Germinal center (tissue), 1 donor: Measurements from ENCODE around the gene TRIM54.
"Not testable (repeated sequence)": the region's sequence is repeated elsewhere in the genome, so short reads cannot be mapped to it uniquely, and the experiment has no call there.

Experiments
- DNase-seq: peaks from one replicate; pipeline ENCODE4 v3.0.0; 2012; ENCODE audit warnings: mixed read lengths, low spot score

The TRIM54 gene

DNA sequence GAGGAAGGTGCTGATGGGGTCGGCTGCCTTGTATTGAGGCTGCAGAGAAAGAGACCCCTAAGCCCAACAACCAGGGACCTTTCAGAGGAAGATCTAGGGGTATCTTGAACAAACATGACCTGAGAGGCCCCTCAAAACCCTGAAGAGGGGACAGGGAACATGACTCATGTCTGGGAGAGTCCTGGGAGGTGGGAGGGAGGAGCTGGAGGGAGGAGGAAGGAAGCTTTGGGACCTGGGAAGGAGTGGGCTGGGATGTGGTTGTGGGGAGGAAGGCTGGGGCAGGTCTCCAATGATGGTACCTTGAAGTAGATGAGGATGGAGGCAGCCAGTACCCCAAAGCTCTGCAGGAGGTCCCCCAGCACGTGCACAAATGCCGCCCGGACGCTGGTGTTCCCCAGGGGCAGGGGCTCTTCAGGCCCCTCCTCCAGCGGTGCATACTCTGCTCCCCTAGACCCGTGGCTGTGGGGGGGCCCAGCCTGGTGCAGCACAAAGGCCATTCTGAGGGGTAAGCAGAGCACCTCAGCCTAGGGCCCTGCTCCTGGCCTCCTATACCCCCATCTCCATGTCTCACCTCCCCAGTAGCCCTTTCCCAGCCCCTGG is 25.3 kb upstream of the TRIM54 start:
- DNase-seq = no peak

DNA sequence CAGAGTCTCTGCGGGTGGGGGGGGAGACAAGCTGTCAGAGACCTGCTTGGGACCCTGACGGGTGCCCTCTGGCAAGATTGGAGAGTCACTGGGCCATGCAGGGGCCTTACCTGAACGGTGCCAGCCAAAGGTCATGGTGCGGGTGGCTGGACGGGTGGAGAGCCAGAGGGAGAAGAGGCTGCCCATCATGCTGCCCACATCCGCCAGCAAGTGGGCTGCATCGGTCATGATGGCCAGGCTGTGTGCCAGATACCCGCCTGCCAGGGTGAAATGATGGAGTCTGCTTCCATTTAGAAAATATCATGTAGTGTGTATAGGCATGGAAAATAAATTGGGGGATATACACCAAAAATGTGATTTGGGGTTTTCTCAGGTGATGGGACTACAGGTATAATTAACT is 24.2 kb upstream of the TRIM54 start:
- DNase-seq = no peak

DNA sequence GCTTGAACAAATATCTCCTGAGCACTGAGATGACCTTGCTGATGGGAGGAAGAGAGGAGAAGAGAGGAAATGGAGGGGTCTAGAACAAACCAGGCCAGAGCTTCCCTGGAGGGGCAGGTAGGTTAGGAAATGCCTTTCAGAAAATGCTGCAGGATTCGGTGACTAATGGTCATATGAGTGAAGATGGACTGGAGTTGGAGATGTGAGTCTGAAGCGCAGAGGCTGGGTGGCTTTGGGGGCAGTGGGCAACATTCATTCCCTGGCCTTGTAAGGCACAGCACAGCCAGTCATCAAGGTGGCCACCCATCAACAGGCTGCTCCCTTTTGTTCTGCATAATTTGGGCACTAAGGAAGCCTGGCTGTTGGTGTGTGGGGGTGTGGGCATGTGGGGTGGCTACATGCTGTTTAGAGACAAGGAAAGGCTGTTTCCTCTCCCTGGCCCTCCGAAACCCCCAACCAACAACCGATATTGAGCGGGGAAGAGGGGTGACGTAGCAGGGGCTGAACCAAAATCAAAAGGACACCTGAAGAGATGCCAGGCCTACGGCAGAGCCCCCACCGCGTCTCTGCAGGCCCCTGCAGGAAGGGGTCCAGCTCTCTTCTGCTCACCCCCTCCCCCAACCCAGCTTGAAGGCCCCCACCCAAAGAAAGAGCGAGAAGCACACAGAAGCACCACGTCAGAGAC is 20.8 kb upstream of the TRIM54 start:
- DNase-seq = no peak

DNA sequence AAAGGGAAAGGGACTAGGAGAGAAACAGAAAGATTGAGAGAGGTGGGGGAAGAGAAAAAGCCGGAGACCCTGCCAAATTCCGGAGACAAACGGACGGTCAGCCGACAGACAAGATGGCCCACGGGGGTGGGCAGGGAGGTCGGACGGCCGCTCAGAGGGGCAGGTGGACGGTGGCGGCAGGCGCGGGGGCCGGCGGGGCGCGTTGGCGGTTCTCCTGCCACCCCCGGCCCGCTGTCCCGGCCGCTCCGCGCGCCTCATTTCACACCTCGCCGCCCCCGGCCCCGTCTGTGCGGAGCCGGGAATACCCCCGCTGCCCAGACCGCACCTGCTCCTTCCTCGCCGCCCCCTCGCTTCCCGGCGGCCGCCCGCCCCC is 20.3 kb upstream of the TRIM54 start:
- DNase-seq = no peak

GRCh38 chr2:27262379-27263286 is 19.6 kb upstream of the TRIM54 start, which contains the start of gene SLC30A3:
SLC30A3 (minus strand) TSS chr2:27263047; CDS start chr2:27262906, 141 bp downstream.
- DNase-seq = peak; percentile 93

GRCh38 chr2:27263287-27264252 is 18.7 kb upstream of the TRIM54 start:
- DNase-seq = peak; percentile 28

DNA sequence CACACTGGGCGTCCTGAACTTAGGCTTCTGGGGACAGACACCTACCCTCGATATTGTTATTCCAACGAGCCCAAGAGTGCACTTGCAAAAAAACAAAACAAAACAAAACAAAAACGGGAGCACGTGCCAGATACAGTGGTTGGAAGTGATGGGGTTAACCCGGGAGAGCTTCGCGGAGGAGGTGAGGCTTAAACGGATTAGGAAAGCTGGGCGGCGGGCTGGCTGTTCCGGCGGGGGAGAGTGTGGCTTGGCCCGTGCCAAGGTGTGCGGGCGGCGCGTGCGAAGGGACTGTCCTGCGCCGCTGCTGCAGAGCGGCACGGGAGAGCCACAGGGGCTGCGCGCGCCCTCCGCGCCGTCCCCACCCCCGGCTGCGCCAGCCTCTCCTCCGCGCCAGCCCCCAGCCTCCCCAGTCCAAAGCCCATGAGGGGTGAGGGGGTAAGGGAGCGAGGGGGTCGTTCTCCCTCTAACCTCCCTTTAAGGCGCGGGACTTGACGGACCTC is 17.9 kb upstream of the TRIM54 start:
- DNase-seq = peak; percentile 44

DNA sequence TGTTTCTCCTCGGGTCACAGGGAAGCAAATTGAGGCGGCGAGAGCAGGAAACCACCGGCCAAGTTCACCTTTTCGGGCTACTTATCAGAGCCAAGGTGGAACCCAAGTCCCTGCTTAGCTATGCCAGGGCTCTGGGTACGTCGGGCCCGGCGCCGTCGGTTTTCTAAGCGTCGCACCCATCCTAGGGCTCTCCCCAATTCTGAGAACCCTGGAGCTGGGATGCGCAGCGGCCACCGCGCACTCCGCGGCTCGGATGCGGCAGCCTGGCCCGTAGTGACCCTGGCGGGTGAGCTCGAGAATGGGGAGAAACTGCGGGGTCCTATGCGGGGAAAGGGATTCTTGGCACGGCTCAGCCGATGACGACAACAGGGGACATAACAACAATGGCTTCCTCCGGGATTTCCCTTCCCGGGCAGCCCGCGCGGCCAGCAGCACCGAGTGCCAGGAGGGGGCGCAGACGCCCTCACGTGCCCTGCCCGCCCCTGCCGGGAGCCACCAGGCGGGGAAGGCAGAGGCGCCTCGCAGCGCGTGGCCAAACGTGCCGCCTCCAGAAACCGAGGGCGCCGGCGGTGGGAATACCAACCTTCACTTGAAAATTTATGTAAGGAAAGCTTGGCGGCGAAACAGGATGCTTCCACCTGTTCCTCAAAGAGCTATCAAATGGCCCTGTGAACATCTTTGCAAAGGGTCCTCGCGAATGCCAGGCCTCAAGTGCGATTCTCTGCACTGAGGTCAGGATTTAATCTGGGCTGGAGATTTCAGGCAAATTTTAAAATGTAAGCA is 17.3 kb upstream of the TRIM54 start:
- DNase-seq = peak; percentile 84

GRCh38 chr2:27265536-27265870 is 16.7 kb upstream of the TRIM54 start:
- no peak for DNase-seq

GRCh38 chr2:27268296-27268695 is 13.9 kb upstream of the TRIM54 start:
- not testable (repeated sequence) for DNase-seq

GRCh38 chr2:27270131-27270530 is 12.1 kb upstream of the TRIM54 start:
- no peak for DNase-seq

GRCh38 chr2:27270670-27271069 is 11.6 kb upstream of the TRIM54 start:
- no peak for DNase-seq

DNA sequence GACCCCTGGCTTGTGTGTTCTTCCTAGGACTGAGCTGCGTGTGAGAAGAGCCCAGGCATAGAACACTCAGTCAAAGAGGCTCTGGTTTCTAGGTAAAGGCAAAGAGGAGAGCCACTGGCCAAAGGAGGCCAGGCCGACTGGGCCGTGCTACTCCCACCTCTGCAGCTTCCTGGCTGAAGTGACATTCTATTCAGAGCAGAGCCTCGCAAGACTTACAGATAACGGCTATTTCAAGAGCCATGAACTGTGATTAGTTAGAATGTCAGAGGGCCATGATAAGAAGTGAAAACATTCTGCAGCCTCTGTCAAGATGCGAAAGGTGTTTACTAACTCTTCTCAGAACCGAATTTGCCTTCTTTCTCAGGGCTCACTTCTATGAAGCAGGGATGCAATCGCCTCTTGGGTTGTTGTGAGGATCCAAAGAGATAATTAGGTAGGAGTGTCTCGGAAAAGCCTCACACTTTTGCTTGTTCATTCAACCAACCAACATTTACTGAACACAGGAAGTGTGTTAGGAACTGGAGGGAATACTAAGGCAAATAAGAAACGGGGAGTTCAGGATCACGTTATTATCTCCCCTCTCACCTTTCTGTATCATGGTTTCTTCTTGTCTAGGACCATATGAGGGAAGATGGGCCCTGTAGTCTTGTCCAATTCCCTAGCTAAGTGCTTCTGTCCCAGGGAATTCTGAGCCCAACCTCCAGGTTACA is 10.4 kb upstream of the TRIM54 start:
- DNase-seq = no peak

- DNase-seq = not testable (repeated sequence)
Observed at GRCh38 chr2:27272537-27273522, 9.4 kb upstream of the TRIM54 start.

DNA sequence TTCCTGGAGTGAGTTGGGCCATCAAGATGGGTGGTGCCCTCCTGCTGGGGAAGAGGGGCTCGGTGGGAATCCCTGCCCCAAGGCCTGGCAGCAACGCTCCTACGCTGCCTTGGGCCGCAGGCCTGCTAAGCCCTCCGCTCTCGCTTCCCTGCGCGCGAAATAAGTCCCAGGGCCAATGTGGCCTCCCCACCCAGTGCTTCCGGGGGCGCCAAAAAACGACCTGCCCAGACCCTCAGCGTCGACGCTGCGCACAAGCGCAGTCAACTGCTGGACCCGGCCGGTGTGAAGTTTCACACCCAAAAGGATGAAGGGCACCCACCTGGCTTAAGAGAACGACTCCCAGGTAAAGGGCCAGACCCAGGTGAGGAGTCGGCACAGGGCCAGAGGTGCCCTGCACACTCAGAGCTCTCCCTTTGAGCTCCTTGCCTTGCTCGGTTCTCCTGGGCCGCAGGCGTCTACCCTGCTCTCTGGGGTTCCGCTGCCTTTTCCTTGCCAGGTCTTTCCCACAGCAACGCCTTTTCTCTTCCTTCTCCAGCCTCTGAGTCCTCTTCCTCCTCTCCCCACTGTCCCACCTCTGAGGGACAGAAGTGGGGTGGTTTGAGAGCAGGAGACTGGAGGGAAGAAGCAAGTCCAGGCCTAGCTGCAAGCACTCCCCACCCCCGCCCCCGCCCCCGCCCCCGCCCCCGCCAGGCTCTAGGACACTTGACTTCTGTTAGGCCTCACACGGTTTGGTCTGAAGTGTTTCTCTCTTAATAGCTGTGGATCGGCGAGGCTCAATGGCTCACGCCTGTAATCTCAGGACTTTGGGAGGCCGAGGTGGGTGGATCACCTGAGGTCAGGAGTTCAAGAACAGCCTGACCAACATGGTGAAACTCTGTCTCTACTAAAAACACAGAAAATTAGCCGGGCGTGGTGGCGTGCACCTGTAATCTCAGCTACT is 6.7 kb upstream of the TRIM54 start, which contains the start of gene DNAJC5G:
DNAJC5G (plus strand) TSS at position 223 of the 940 bp plus-strand sequence. CDS start 1,296 bp downstream, outside the sequence.
- DNase-seq = no peak

DNA sequence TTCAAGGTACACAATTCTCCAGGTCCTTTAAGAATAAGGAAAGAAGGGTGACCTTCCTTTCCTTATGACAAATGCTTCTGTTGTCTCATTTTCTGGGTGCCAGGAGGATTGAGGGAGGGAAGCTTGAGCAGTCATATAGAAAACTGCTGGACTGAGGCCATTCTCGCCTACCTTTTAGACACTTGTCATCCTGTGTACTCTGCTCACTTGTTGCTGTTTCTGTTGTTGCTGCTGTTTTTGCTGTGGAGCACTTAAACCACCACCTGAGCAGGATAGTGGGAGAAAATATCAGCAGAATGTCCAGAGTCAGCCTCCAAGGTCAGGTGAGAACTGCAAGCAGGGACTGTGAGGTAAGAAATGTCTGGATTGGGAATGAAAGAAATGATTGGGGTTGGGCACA is 4.2 kb upstream of the TRIM54 start:
- DNase-seq = no peak

- DNase-seq = no peak
Observed at GRCh38 chr2:27280826-27281225, 1.4 kb upstream of the TRIM54 start.

DNA sequence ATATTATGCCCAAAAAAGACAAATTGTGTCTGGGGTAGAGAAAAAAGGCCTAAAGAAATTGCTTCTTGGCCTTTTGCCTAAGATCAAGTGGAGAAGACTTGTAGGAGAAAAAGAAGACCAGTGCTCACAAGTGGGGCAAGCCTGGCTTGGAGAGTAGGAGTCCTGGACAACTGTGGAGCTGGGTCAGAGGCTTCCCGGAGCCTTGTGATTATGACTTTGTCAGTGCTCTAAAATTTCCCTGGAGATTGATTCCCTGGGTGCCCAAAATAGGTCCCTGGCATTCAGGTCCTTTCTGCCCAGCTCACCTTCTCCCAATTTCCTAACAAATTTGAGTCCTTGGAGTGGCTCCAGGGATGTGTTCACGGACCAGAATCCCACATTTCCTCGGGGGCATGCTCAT is 787 bp upstream of the TRIM54 start:
- no peak for DNase-seq
